Measurements from ENCODE around the gene TM4SF4.
"Not testable (repeated sequence)": the region's sequence is repeated elsewhere in the genome, so short reads cannot be mapped to it uniquely, and the experiment has no call there.

Gene TM4SF4

GRCh38 chr3:149474250-149474817 is at the start of gene TM4SF4:
Gene TM4SF4, plus strand, starts transcription at chr3:149474697. Its CDS starts 181 bp downstream, at chr3:149474878.
- no peak for DNase-seq (ENCODE audit: low spot score)

GRCh38 chr3:149424918-149425317 is 49.6 kb upstream of the TM4SF4 start:
- DNase-seq (ENCODE audit: low spot score) = no peak

DNA sequence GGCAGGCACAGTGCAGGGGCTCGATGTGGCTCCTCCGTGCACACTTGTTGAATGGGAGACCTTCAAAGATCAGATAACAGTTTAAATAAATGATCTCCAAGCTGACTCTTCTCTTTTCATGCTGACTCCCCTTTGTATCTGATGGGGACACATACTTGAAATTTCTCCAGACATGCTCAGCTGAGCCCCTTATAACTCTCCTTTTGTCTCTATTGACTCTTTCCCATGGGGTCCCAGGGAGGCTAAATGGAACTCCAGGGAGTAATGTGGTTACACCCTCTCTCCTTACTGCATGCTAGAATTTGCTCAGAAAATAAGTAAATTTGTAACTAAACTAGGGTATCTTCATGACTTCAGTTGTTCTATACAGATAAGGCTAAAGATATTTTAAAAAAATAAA is 48.2 kb upstream of the TM4SF4 start:
- DNase-seq (ENCODE audit: low spot score) = no peak

DNA sequence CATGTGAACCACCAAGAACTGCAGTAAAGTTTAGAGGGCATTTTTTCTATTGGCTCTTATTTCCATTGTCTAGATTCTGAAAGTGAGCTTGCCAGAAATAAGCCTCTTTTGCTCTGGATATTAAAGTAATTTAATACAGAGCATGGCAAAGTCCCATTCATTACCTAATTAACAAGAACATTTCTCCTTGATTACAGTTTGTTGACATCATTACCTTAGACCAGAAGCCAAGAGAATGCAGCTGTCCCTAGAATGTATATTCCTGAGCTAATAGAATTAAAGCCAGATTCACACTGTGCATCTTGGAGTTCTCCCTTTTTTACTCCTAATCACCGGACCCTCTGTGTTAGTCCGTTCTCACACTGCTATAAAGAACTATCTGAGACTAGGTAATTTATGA is 46.4 kb upstream of the TM4SF4 start:
- no peak for DNase-seq (ENCODE audit: low spot score)

DNA sequence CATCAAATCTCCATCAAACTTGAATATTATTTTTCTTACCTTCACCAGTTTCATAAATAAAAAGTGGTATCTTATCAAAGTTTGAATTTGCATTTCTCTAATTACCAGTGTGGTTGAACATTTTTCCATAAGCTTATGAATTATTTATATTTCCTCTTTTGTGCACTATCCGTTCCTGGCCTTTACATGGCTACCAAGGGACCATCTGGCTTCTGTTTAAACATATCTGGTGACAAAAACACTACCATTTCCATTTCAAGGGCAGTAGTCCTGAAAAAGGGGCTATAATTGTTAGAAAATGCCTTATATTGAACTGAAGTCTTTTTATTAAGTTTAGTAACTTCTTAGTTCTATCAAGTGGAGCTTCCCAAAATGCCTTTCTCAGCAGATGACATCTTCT is 44.3 kb upstream of the TM4SF4 start:
- DNase-seq (ENCODE audit: low spot score) = no peak

DNA sequence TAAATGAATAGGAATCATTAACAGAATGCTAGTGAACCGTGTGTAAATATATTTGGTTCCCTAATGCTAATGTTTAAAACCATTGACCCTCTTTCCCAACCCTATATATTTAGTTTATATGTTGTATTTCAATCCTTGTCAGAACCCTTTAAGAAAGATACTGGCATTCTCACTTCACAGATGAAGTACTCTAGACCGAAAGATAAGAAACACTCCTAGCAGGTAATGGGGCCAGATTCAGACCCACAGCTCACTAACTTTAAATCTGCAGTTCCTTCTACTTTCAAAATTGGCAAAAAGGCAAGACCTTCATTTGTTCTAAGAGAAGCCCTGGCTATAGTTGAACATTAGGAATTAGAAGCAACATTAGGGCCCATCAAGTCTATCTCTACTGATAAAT is 42.3 kb upstream of the TM4SF4 start:
- DNase-seq (ENCODE audit: low spot score) = no peak

DNA sequence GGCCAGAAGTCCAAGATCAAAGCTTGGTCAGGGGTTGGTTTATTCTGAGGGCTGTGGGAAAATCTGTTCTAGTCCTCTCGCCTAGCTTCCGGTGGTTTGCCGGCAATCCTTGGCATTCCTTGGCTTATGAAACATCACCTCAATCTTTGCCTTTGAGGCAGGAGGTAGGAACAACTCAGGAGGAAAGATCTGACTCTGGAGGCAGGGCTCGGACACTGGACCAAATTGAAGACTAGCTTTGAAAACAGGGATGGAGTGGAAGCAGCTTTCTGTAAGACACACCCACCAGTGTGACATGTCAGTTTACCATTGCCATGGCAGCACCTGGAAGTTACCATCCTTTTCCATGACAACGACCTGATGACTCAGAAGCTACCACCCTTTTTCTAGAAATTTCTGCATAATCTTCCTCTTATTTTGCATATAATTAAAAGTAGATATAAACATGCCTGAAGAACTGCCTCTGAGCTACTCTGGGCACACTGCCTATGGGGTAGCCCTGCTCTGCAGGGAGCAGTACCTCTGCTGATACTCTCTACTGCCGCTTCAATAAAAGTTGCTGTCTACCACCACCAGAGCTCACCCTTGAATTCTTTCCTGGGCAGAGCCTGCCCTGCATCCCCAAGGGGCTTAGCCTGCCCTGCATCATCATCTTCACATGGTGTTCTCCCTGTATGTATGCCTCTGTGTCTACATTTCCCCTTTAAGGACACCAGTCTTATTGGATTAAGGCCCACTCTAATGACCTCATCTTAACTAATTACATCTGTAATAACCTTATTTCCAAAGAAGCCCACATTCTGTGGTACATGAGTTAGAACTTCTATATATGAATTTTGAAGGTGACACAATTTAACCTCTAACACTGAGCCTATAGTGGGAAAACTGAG is 38.3 kb upstream of the TM4SF4 start:
- DNase-seq (ENCODE audit: low spot score) = no peak

GRCh38 chr3:149437286-149437685 is 37.2 kb upstream of the TM4SF4 start:
- no peak for DNase-seq (ENCODE audit: low spot score)

DNA sequence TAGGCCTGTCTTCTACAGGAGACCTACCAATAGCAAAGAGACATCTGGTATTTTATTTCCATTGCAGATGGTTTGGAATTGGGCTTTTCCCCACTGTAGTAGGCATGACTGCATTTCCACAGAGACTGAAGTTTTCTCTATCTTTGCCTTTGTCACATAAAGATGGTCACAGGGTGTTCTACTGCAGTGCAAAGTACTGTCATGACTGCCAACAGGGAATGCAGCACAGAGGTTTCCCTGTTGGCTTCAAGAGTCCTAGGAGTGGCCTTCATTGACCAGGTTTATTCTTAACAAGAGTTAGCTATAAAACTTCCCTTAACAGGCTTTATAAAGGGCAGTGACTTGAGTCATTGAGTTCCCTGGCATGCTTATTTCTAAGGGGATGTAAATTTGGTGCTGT is 36.8 kb upstream of the TM4SF4 start:
- DNase-seq (ENCODE audit: low spot score) = no peak

DNA sequence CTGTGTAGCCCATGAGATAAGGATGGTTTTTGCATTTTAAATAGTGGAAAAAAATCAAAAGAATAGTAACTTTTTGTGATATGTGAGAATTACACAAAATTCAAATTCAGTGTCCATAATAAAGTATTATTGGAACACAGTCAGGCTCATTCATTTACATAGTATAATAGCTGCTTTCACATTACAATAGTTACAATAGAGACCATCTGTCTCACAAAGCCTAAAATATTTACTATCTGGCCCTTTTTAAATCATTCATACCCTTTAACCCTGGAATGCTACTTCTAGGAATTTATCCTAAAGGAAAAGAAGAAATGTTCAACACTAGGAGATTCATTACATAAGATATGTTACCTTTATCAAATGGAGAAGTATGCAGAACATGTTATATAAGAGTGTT is 35.5 kb upstream of the TM4SF4 start:
- DNase-seq (ENCODE audit: low spot score) = no peak

DNA sequence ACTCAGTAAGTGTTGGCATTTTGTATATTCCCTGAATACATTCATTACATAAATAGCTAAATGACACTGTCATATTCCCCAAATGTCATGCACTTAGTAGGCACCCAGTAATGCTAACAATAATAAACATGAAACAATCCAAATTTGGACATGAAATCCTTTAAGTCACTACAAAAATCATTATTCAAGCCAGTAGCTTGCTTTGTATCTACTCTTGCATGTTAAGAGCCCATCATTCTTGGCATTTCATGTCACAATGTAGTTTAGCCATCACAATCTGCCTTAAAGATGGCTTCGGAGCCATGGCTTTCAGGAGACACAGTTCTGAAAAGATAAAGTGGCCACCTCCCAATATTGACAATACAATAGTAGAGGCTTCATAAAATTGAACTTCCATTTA is 32.9 kb upstream of the TM4SF4 start:
- no peak for DNase-seq (ENCODE audit: low spot score)

GRCh38 chr3:149442043-149442442 is 32.5 kb upstream of the TM4SF4 start:
- DNase-seq (ENCODE audit: low spot score) = no peak

DNA sequence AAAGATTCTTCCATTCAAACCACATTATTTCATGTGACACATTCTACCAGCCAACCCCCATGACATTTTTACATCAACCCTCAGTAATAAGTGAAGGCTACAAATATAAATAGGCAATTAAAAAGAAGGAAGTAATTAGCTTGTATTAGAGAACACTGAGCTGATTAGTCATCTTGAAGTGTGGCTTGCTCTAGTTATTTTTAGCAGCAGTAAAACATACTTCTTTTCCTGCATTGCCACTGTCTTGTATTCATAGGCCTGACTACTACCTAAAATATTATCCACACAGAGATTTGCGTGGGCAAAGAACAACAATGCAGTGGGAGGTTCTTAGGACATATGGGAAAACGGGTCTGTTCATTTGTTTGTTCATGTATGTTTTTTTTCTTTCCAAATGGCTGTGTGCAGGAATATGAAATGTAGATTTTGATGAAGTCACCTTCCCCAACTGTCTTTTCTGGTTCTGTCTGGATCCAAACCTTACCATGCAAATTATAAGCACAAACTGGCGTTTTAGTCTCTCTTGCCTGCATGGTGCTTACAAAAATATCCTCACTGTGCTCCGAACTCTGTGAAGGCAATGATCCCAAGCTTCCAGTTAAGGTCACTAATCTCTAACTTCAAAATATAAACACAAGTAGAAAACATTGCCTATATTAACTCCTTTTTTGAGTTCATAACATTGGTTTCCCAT is 31.5 kb upstream of the TM4SF4 start:
- DNase-seq (ENCODE audit: low spot score) = peak; percentile 60

DNA sequence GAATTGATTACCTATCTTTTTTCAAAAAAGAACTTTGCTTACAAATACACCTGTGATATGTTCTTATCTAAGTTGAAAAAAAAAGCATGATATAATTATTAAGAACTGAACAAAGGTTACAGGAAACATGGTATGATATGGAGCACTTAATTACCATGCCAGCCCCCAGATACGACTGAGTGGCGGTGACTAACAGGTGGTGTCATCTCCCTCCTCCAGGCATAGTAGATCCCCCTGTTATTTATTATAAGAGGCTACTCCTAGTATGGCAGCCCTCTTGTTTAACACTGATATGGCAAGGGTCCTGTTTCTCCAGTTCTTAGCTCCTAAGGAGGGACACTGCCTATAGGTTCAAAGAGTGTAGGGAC is 31.0 kb upstream of the TM4SF4 start:
- DNase-seq (ENCODE audit: low spot score) = no peak

GRCh38 chr3:149444867-149445266 is 29.6 kb upstream of the TM4SF4 start:
- DNase-seq (ENCODE audit: low spot score) = not testable (repeated sequence)

GRCh38 chr3:149448331-149448831 is 26.1 kb upstream of the TM4SF4 start:
- DNase-seq (ENCODE audit: low spot score) = peak; percentile 73

DNA sequence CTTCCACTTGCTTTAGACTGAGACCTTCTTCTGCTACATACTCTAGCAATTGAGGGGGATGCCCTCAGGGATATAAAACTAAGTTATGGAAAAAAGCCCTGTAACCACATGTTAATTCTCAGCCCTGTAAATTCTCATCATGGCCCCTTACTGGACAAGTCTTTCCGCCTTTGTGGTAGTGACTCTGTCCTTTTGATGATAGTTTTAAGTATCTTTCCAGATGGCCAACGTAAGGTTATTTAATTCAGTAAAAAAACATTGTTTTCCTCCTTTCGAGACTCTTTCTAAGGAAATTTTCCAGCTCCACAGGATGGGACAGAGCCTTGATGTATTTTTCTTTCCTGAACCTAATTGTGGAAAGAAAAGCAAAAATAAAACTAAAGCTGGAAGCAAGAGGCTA is 25.3 kb upstream of the TM4SF4 start:
- no peak for DNase-seq (ENCODE audit: low spot score)

- peak; percentile 41 for DNase-seq (ENCODE audit: low spot score)
Measured at GRCh38 chr3:149449799-149450198, 24.7 kb upstream of the TM4SF4 start.

GRCh38 chr3:149450281-149450680 is 24.2 kb upstream of the TM4SF4 start:
- peak; percentile 50 for DNase-seq (ENCODE audit: low spot score)

GRCh38 chr3:149452036-149452435 is 22.5 kb upstream of the TM4SF4 start:
- no peak for DNase-seq (ENCODE audit: low spot score)

DNA sequence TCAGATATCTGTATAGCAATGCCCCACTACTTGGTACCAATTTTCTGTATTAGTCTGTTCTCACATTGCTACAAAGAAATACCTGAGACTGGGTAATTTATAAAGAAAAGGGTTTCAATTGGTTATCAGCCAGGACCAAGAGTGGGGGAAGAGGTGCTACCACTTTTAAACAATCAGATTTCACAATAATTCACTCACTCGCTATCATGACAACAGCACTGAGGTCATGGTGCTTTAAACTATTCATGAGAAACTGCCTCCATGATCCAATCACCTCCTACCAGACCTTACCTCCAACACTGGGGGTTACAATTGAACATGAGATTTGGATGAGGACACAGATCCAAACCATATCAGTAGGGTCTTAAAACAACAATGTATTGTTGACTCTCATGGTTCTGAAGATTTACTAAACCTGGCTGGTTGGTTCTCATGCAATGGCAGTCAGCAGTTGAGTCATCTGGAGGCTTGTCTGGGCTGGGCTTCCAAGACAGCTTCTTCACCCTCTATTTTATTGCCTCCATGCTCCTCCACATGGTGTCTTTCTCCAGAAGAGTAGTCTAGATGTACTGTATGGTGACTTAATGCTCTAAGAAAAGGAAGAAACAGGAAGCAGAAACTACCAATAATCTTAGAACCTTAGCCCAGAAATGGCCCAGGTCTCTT is 21.2 kb upstream of the TM4SF4 start:
- DNase-seq (ENCODE audit: low spot score) = no peak

GRCh38 chr3:149454746-149455145 is 19.8 kb upstream of the TM4SF4 start:
- DNase-seq (ENCODE audit: low spot score) = peak; percentile 67
